Activated B cell treated with CpG ODN at 0.5 μM for 24 hours (primary cell): ENCODE results near the gene TESMIN. TPM values are rescaled to one million over a fixed set of nuclear protein-coding genes. Genes with fewer than 3 reads are reported as not detected.

Source experiments
- ATAC-seq: fragments of 200-7000 bp; cut with Tn5 transposase; one replicate; pipeline ENCODE4 v1.10.0; 2021; ENCODE audit warnings: low read depth, mild to moderate bottlenecking, moderate library complexity
- CTCF ChIA-PET: fragments of 350-600 bp; sonication (Branson Sonifier 250); formaldehyde crosslinking; loops from one replicate; lab custom pipeline; 2021; ENCODE audit warnings: antibody characterized with exemption; lab: Charles Lee
- POLR2A ChIA-PET: fragments of 350-600 bp; sonication (Branson Sonifier 250); formaldehyde crosslinking; loops from one replicate; lab custom pipeline; 2021; ENCODE audit warnings: antibody characterized with exemption; lab: Charles Lee
- DNase-seq: peaks from one replicate; pipeline ENCODE4 v3.0.0; 2022
- H3K27ac Mint-ChIP-seq: one replicate; pipeline ENCODE4 v1.8.0; 2020; ENCODE audit warnings: mixed read lengths
- H3K27me3 Mint-ChIP-seq: one replicate; pipeline ENCODE4 v1.8.0; 2021; ENCODE audit warnings: mixed read lengths
- H3K36me3 Mint-ChIP-seq: one replicate; pipeline ENCODE4 v1.8.0; 2021; ENCODE audit warnings: low read depth, mixed read lengths
- H3K4me1 Mint-ChIP-seq: one replicate; pipeline ENCODE4 v1.8.0; 2021; ENCODE audit warnings: mixed read lengths
- H3K4me3 Mint-ChIP-seq: one replicate; pipeline ENCODE4 v1.8.0; 2020; ENCODE audit warnings: mild to moderate bottlenecking, mixed read lengths
- H3K9me3 Mint-ChIP-seq: one replicate; pipeline ENCODE4 v1.8.0; 2020; ENCODE audit warnings: mixed read lengths
- CTCF ChIP-seq: fragments of 200-600 bp; IDR thresholded peaks from one replicate; pipeline ENCODE4 v1.8.0; 2022; ENCODE audit warnings: antibody characterized with exemption, mild to moderate bottlenecking
- intact Hi-C: fragments of 100-400 bp; cut with micrococcal nuclease; formaldehyde crosslinking; loops from one replicate; pipeline ENCODE4 v1.15.1; 2024
- total RNA-seq: library from RNA; stranded (reverse); gene quantifications from 2 replicates; pipeline ENCODE4 v1.2.3, GENCODE V29; 2022

Gene TESMIN
- total RNA-seq, 1 donor from 2014 or later: 3.0 TPM

GRCh38 chr11:68749229-68750123 lies 1.8 kb downstream of the TESMIN start:
- intact Hi-C loops: loop anchor here (5.0 to 10.0 kb wide), 2 partner anchors 153 to 895 kb away; partner anchors contain the start of genes CCND1, IGHMBP2 and MRPL21
- CTCF ChIA-PET: interaction anchor here (1.2 kb wide), 1 partner anchor 94 kb away, joined by 7 read pairs; no protein-coding TSS in a partner anchor
- DNase-seq (peak; percentile 18), ATAC-seq (no peak)
- POLR2A ChIA-PET: interaction anchor here (1.0 kb wide), 1 partner anchor 94 kb away, joined by 3 read pairs; no protein-coding TSS in a partner anchor
- Mint-ChIP-seq H3K4me3 (peak overlapping the region; percentile 66), H3K9me3 (no peaks in the 10 kb centered on the region), H3K4me1 (peaks cover 11% of the 10 kb centered on the region), H3K36me3 (no peaks in the 10 kb centered on the region), H3K27ac (no peak overlapping the region), H3K27me3 (no peaks in the 10 kb centered on the region)
- TF ChIP-seq CTCF: no peak

- no peak overlapping the region for H3K4me3 Mint-ChIP-seq
These were observed 3.3 kb downstream of the TESMIN start for GRCh38 chr11:68748061-68748460.

GRCh38 chr11:68743539-68743938 lies 7.8 kb downstream of the TESMIN start:
- TF ChIP-seq CTCF: no peak

More at GRCh38 chr11:68748061-68748460, 3.3 kb downstream of the TESMIN start:
- TF ChIP-seq CTCF: no peak
- H3K4me1 Mint-ChIP-seq: peaks cover 11% of the 10 kb centered on the region
- intact Hi-C loops: no loop called here
- H3K9me3 Mint-ChIP-seq: no peaks in the 10 kb centered on the region
- H3K36me3 Mint-ChIP-seq: no peaks in the 10 kb centered on the region
- ChIA-PET CTCF (no interaction called here), POLR2A (no interaction called here)
- ATAC-seq: no peak
- H3K27ac Mint-ChIP-seq: no peak overlapping the region
- DNase-seq: no peak
- no peaks in the 10 kb centered on the region for H3K27me3 Mint-ChIP-seq

GRCh38 chr11:68741463-68741862 lies 9.9 kb downstream of the TESMIN start:
- Mint-ChIP-seq H3K9me3 (no peaks in the 10 kb centered on the region), H3K27ac (no peak overlapping the region), H3K4me3 (no peak overlapping the region), H3K36me3 (no peaks in the 10 kb centered on the region), H3K27me3 (no peaks in the 10 kb centered on the region), H3K4me1 (no peaks in the 10 kb centered on the region)
- intact Hi-C loops: no loop called here
- ATAC-seq (no peak), DNase-seq (no peak)
- POLR2A ChIA-PET: no interaction called here
- CTCF ChIA-PET: no interaction called here
- TF ChIP-seq CTCF: no peak

More at GRCh38 chr11:68743539-68743938, 7.8 kb downstream of the TESMIN start:
- intact Hi-C loops: no loop called here
- Mint-ChIP-seq H3K4me3 (no peak overlapping the region), H3K36me3 (no peaks in the 10 kb centered on the region), H3K9me3 (no peaks in the 10 kb centered on the region), H3K4me1 (no peaks in the 10 kb centered on the region), H3K27me3 (no peaks in the 10 kb centered on the region), H3K27ac (no peak overlapping the region)
- ATAC-seq: no peak
- POLR2A ChIA-PET: no interaction called here
- CTCF ChIA-PET: no interaction called here
- DNase-seq: no peak

GRCh38 chr11:68735646-68736045 lies 15.7 kb downstream of the TESMIN start:
- Mint-ChIP-seq H3K27ac (no peak overlapping the region), H3K27me3 (no peaks in the 10 kb centered on the region), H3K4me3 (no peak overlapping the region), H3K4me1 (no peaks in the 10 kb centered on the region), H3K9me3 (no peaks in the 10 kb centered on the region), H3K36me3 (no peaks in the 10 kb centered on the region)
- no peak for ATAC-seq
- no peak for DNase-seq
- POLR2A ChIA-PET: no interaction called here
- TF ChIP-seq CTCF: no peak
- intact Hi-C loops: no loop called here
- CTCF ChIA-PET: no interaction called here
